Gastroesophageal sphincter (tissue), 3 donors: Measurements from ENCODE around the gene INKA2.

Experiments used
- CTCF ChIP-seq, 4 experiments: fragments of 200-600 bp in 2 of 4; fragments of 450-650 bp in 2 of 4; sonication (generic) in 1 of 4; IDR thresholded peaks; one replicate each; pipeline ENCODE4 v1.5.1; 2017 to 2019; ENCODE audit warnings: antibody characterized with exemption in 4 of 4, mild to moderate bottlenecking in 2 of 4, moderate library complexity in 2 of 4
- EP300 ChIP-seq: sonication (generic); formaldehyde crosslinking; IDR thresholded peaks from one replicate; pipeline ENCODE4 v1.6.1; 2017; ENCODE audit warnings: antibody characterized with exemption, mild to moderate bottlenecking

- TF ChIP-seq CTCF (IDR thresholded peaks at IDR 0.05) = no peak
- no peak for TF ChIP-seq EP300
Measured at GRCh38 chr1:111747947-111748346, 8.8 kb upstream of the INKA2 start.
